ENCODE results near the gene MATR3.

DNA sequence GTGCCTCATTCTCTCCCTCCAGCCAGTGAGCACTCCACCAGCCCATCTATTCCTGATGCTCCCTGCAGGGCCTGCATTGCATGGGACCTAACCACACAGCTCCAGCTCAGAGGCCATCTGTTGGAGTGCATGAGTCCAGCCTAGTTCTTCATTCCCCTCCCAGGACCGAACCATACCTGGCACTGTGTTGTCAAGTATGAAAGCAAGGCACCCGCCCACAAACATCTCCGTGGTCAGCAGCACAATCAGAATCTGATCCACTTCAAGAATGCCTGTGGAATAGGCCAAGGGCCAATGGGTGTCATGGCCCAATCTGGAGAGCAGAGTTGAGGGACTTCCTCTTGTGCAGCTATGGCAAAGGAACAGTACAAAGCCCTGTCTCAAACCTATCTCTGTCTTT is 83.7 kb downstream of the MATR3 start:
- TF ChIP-seq POLR2AphosphoS5 (IDR thresholded peaks at IDR 0.05; ENCODE audit: low read depth, low read length) (no peak), POLR2A (IDR thresholded peaks at IDR 0.05; ENCODE audit: low read depth, low read length) (no peak)

Measured in GM12892 (cell line).